Body of pancreas (tissue), 4 donors: ENCODE results near the gene MAFB. TPM values are rescaled to one million over a fixed set of nuclear protein-coding genes. Genes with fewer than 3 reads are reported as not detected.

Experiments
- ATAC-seq: fragments of 150-250 bp; one replicate; pipeline ENCODE4 v1.9.1; 2016
- DNase-seq, 4 donors: peaks; one replicate each; pipeline ENCODE4 v3.0.0-alpha.2; 2019
- H3K27ac ChIP-seq, 4 donors: fragments of 200-600 bp; sonication (generic); 1 replicate in 3 of 4; 2 replicates in 1 of 4; pipeline versions ENCODE4 v1.5.1 to v1.6.1; 2016 to 2019; ENCODE audit warnings: mild to moderate bottlenecking in 1 of 4, mixed read lengths in 1 of 4, moderate library complexity in 1 of 4
- H3K27me3 ChIP-seq, 2 donors: fragments of 200-600 bp; sonication (generic); one replicate each; pipeline ENCODE4 v1.6.0; 2016; ENCODE audit warnings: mild to moderate bottlenecking in 1 of 2
- H3K36me3 ChIP-seq, 2 donors: fragments of 200-600 bp; sonication (generic); replicated peaks in 1 of 2; 2 replicates each; pipeline ENCODE4 v1.5.1; 2016; ENCODE audit warnings: low read depth in 2 of 2; ENCODE audit not compliant: insufficient read depth in 1 of 2
- H3K4me1 ChIP-seq: fragments of 200-600 bp; sonication (generic); one replicate; pipeline ENCODE4 v1.6.0; 2016
- H3K4me3 ChIP-seq, 2 donors: fragments of 200-600 bp; sonication (generic); 1 replicate in 1 of 2; 2 replicates in 1 of 2; pipeline ENCODE4 v1.5.1; 2016 to 2019
- H3K9me3 ChIP-seq, 3 donors: fragments of 200-600 bp; sonication (generic); 1 replicate in 2 of 3; 2 replicates in 1 of 3; pipeline ENCODE4 v1.5.1; 2016
- POLR2A ChIP-seq, 3 donors: fragments of 450-650 bp; IDR thresholded peaks; one replicate each; pipeline ENCODE4 v1.6.1; 2016; ENCODE audit warnings: antibody characterized with exemption in 3 of 3, mild to moderate bottlenecking in 2 of 3
- WGBS, 2 donors: methylation state at CpG; one replicate each; pipeline ENCODE4 v1.1.5; 2017; 5-methylcytosine and 5-hydroxymethylcytosine counted together
- intact Hi-C: fragments of 100-400 bp; cut with DNase I; formaldehyde crosslinking; loops from one replicate; pipeline ENCODE4 v1.15.1; 2023
- total RNA-seq, 2 donors: library from RNA; depleted of rRNA; stranded (reverse); fragments of >200 nt; gene quantifications; one replicate each; pipeline ENCODE4 v1.1.0, GENCODE V29; 2016
- TF ChIP-seq, protein P1 (sequence below), 7 experiments: fragments of 450-650 bp in 4 of 7; fragments of 200-600 bp in 3 of 7; sonication (generic) in 3 of 7; IDR thresholded peaks; one replicate each; pipeline ENCODE4 v1.5.1; 2016 to 2019; ENCODE audit warnings: antibody characterized with exemption in 7 of 7

Gene MAFB
- total RNA-seq, 2 donors from 2014 or later = 21.1 to 22.1 TPM

DNA sequence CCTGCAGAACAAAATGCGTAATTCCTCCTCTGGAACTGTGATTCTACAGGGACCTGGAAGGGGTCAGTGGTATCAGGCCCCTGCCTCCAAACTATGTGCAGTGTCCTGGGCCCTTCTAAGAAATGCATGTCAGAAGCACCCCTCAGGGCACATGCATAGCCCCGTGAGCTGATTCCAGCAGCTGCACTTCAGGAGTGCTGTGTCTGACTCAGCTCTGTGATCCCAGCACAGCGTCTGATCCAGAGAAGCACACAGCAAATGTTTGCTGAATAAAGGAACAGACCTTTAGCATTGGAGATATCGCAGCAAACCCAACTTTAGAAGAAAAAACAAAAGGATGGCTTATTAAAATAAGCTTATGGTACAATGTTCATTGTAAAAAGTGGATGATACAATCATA, 15.8 kb upstream of the MAFB start:
- Histone ChIP-seq H3K9me3 (no peaks in the 10 kb centered on the region), H3K27me3 (no peaks in the 10 kb centered on the region), H3K4me1 (peaks cover 6% of the 10 kb centered on the region), H3K27ac (no peak overlapping the region), H3K4me3 (no peak overlapping the region), H3K36me3 (no peaks in the 10 kb centered on the region)
- 43 to 64% methylated on average over 4 of the region's 4 CpGs for WGBS, 2 donors
- no peak for TF ChIP-seq POLR2A (IDR thresholded peaks at IDR 0.05)
- TF ChIP-seq, protein P1, sequence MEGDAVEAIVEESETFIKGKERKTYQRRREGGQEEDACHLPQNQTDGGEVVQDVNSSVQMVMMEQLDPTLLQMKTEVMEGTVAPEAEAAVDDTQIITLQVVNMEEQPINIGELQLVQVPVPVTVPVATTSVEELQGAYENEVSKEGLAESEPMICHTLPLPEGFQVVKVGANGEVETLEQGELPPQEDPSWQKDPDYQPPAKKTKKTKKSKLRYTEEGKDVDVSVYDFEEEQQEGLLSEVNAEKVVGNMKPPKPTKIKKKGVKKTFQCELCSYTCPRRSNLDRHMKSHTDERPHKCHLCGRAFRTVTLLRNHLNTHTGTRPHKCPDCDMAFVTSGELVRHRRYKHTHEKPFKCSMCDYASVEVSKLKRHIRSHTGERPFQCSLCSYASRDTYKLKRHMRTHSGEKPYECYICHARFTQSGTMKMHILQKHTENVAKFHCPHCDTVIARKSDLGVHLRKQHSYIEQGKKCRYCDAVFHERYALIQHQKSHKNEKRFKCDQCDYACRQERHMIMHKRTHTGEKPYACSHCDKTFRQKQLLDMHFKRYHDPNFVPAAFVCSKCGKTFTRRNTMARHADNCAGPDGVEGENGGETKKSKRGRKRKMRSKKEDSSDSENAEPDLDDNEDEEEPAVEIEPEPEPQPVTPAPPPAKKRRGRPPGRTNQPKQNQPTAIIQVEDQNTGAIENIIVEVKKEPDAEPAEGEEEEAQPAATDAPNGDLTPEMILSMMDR (IDR thresholded peaks at IDR 0.05) = no peak
- DNase-seq (no peak), ATAC-seq (no peak)
- intact Hi-C loops = no loop called here

- DNase-seq (no peak), ATAC-seq (no peak)
- intact Hi-C loops = no loop called here
- Histone ChIP-seq H3K36me3 (no peaks in the 10 kb centered on the region), H3K4me1 (peaks cover 6% of the 10 kb centered on the region), H3K9me3 (no peaks in the 10 kb centered on the region), H3K27me3 (no peaks in the 10 kb centered on the region), H3K4me3 (no peak overlapping the region), H3K27ac (no peak overlapping the region)
- TF ChIP-seq, protein P1 (IDR thresholded peaks at IDR 0.05) = no peak
- TF ChIP-seq POLR2A (IDR thresholded peaks at IDR 0.05) = no peak
- WGBS, 2 donors = 67 to 70% methylated on average over 8 of the region's 8 CpGs
Measured at GRCh38 chr20:40703975-40704530, 15.0 kb upstream of the MAFB start.

DNA sequence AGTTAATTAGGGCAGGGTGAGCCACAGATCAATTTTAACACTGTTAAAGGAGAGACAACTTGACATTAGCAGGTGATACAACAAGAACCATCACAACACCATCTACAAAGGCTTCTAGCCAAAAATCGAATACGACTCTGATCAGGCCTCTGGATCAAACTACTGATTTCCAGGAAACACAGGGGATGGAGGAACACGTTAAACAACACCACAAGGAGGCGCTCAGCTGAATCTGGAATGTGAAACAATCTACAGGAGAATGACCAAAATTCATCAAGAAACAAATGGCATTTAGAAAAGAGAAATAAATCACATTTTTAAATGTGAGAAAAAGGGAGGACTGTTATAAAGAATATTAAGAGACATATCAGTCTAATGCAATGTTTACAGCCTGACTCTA, 13.5 kb upstream of the MAFB start:
- no peaks in the 10 kb centered on the region for H3K36me3 ChIP-seq
- 65 to 66% methylated on average over 4 of the region's 4 CpGs for WGBS, 2 donors
- H3K4me3 ChIP-seq = no peak overlapping the region
- intact Hi-C loops = no loop called here
- no peaks in the 10 kb centered on the region for H3K27me3 ChIP-seq
- DNase-seq (no peak), ATAC-seq (no peak)
- no peaks in the 10 kb centered on the region for H3K9me3 ChIP-seq
- TF ChIP-seq, protein P1 (IDR thresholded peaks at IDR 0.05) = no peak
- TF ChIP-seq POLR2A (IDR thresholded peaks at IDR 0.05) = no peak
- H3K27ac ChIP-seq = no peak overlapping the region
- peaks cover 6% of the 10 kb centered on the region for H3K4me1 ChIP-seq

GRCh38 chr20:40698744-40699143, 9.7 kb upstream of the MAFB start:
- Histone ChIP-seq H3K36me3 (no peaks in the 10 kb centered on the region), H3K27me3 (no peaks in the 10 kb centered on the region), H3K4me3 (no peak overlapping the region), H3K9me3 (no peaks in the 10 kb centered on the region), H3K27ac (no peak overlapping the region), H3K4me1 (no peaks in the 10 kb centered on the region)
- ATAC-seq = no peak
- intact Hi-C loops = no loop called here
- no peak for TF ChIP-seq POLR2A (IDR thresholded peaks at IDR 0.05)
- TF ChIP-seq, protein P1 (IDR thresholded peaks at IDR 0.05) = no peak
- no peak for DNase-seq

GRCh38 chr20:40698281-40698680, 9.2 kb upstream of the MAFB start:
- H3K27ac ChIP-seq = no peak overlapping the region
- H3K27me3 ChIP-seq = no peaks in the 10 kb centered on the region
- no peak for ATAC-seq
- DNase-seq = no peak
- H3K4me3 ChIP-seq = no peak overlapping the region
- intact Hi-C loops = no loop called here
- whole genome bisulfite sequencing, 2 donors = 50 to 75% methylated on average over 1 of the region's 1 CpG
- H3K4me1 ChIP-seq = no peaks in the 10 kb centered on the region
- TF ChIP-seq, protein P1 (IDR thresholded peaks at IDR 0.05) = no peak
- no peak for TF ChIP-seq POLR2A (IDR thresholded peaks at IDR 0.05)
- no peaks in the 10 kb centered on the region for H3K36me3 ChIP-seq
- no peaks in the 10 kb centered on the region for H3K9me3 ChIP-seq
